Activated CD4-positive, alpha-beta T cell treated with anti-CD3 and anti-CD28 coated beads for 36 hours (primary cell): ENCODE results near the gene MAGOH. TPM values are rescaled to one million over a fixed set of nuclear protein-coding genes. Genes with fewer than 3 reads are reported as not detected.

Experiments used
- ATAC-seq: fragments of 200-7000 bp; cut with Tn5 transposase; one replicate; pipeline ENCODE4 v1.10.0; 2021; ENCODE audit warnings: mild to moderate bottlenecking, moderate library complexity
- CTCF ChIA-PET: fragments of 350-600 bp; sonication (Branson Sonifier 250); formaldehyde crosslinking; loops from one replicate; lab custom pipeline; 2021; ENCODE audit warnings: antibody characterized with exemption; lab: Charles Lee
- POLR2A ChIA-PET: fragments of 350-600 bp; sonication (Branson Sonifier 250); formaldehyde crosslinking; loops from one replicate; lab custom pipeline; 2021; ENCODE audit warnings: antibody characterized with exemption, inconsistent platforms; lab: Charles Lee
- DNase-seq: peaks from one replicate; pipeline ENCODE4 v3.0.0-alpha.2; 2020
- H3K27ac Mint-ChIP-seq: one replicate; pipeline ENCODE4 v1.8.0; 2021; ENCODE audit warnings: mixed read lengths
- H3K27me3 Mint-ChIP-seq: one replicate; pipeline ENCODE4 v1.8.0; 2021; ENCODE audit warnings: mixed read lengths
- H3K36me3 Mint-ChIP-seq: one replicate; pipeline ENCODE4 v1.8.0; 2021; ENCODE audit warnings: low read depth, mixed read lengths
- H3K4me1 Mint-ChIP-seq: one replicate; pipeline ENCODE4 v1.8.0; 2021; ENCODE audit warnings: mixed read lengths
- H3K4me3 Mint-ChIP-seq: one replicate; pipeline ENCODE4 v1.8.0; 2021; ENCODE audit warnings: mild to moderate bottlenecking, moderate library complexity, mixed read lengths
- H3K9me3 Mint-ChIP-seq: one replicate; pipeline ENCODE4 v1.8.0; 2021; ENCODE audit warnings: low read depth, mixed read lengths
- intact Hi-C, 2 experiments: fragments of 100-400 bp; cut with DNase I in 1 of 2; cut with micrococcal nuclease in 1 of 2; formaldehyde crosslinking; loops; one replicate each; pipeline versions ENCODE4 v1.14.2 to v1.15.1; 2022 to 2024; cut with DNase I, micrococcal nuclease
- total RNA-seq, 2 experiments: library from RNA; stranded (reverse); gene quantifications; one replicate each; pipeline ENCODE4 v1.2.3, GENCODE V29; 2021

The MAGOH gene
- total RNA-seq, 2 experiments from 2014 or later = 73.7 to 92.3 TPM

- H3K27me3 Mint-ChIP-seq = no peaks in the 10 kb centered on the region
- DNase-seq (no peak), ATAC-seq (no peak)
- no peak overlapping the region for H3K27ac Mint-ChIP-seq
- H3K9me3 Mint-ChIP-seq = no peaks in the 10 kb centered on the region
- H3K4me3 Mint-ChIP-seq = no peak overlapping the region
- intact Hi-C loops = no loop called here
- no peaks in the 10 kb centered on the region for H3K4me1 Mint-ChIP-seq
- POLR2A ChIA-PET = no interaction called here
- H3K36me3 Mint-ChIP-seq = peaks cover 38% of the 10 kb centered on the region
- CTCF ChIA-PET = interaction anchor here (1.1 to 3.4 kb wide), 4 partner anchors 19 to 118 kb away, joined by 3 to 63 read pairs (median 5); no protein-coding TSS in a partner anchor
Observed at GRCh38 chr1:53277326-53277725, 39.0 kb upstream of the MAGOH start.

GRCh38 chr1:53276902-53277281 lies 38.6 kb upstream of the MAGOH start:
- intact Hi-C loops = no loop called here
- H3K27me3 Mint-ChIP-seq = no peaks in the 10 kb centered on the region
- H3K9me3 Mint-ChIP-seq = no peaks in the 10 kb centered on the region
- no peaks in the 10 kb centered on the region for H3K4me1 Mint-ChIP-seq
- peaks cover 39% of the 10 kb centered on the region for H3K36me3 Mint-ChIP-seq
- ChIA-PET CTCF (interaction anchor here (1.1 to 3.4 kb wide), 2 partner anchors 46 to 118 kb away, joined by 3 to 63 read pairs; no protein-coding TSS in a partner anchor), POLR2A (no interaction called here)
- no peak for DNase-seq
- no peak for ATAC-seq
- H3K4me3 Mint-ChIP-seq = no peak overlapping the region
- no peak overlapping the region for H3K27ac Mint-ChIP-seq

- peaks cover 39% of the 10 kb centered on the region for H3K36me3 Mint-ChIP-seq
Observed at GRCh38 chr1:53276153-53276901, 38.0 kb upstream of the MAGOH start.

GRCh38 chr1:53275566-53275965 lies 37.2 kb upstream of the MAGOH start:
- POLR2A ChIA-PET = no interaction called here
- H3K9me3 Mint-ChIP-seq = no peaks in the 10 kb centered on the region
- no peak overlapping the region for H3K27ac Mint-ChIP-seq
- no peak for DNase-seq
- H3K36me3 Mint-ChIP-seq = peaks cover 35% of the 10 kb centered on the region
- H3K27me3 Mint-ChIP-seq = no peaks in the 10 kb centered on the region
- no peak for ATAC-seq
- CTCF ChIA-PET = interaction anchor here (0.9 to 1.4 kb wide), 2 partner anchors 118 to 122 kb away, joined by 3 to 6 read pairs; no protein-coding TSS in a partner anchor
- intact Hi-C loops = no loop called here
- H3K4me1 Mint-ChIP-seq = no peaks in the 10 kb centered on the region
- H3K4me3 Mint-ChIP-seq = no peak overlapping the region

More at GRCh38 chr1:53276153-53276901, 38.0 kb upstream of the MAGOH start:
- ATAC-seq (no peak), DNase-seq (no peak)
- no peaks in the 10 kb centered on the region for H3K9me3 Mint-ChIP-seq
- POLR2A ChIA-PET = no interaction called here
- H3K27ac Mint-ChIP-seq = no peak overlapping the region
- H3K27me3 Mint-ChIP-seq = no peaks in the 10 kb centered on the region
- no peak overlapping the region for H3K4me3 Mint-ChIP-seq
- CTCF ChIA-PET = interaction anchor here (0.9 to 1.4 kb wide), 2 partner anchors 117 to 121 kb away, joined by 3 to 6 read pairs; no protein-coding TSS in a partner anchor
- intact Hi-C loops = no loop called here
- H3K4me1 Mint-ChIP-seq = no peaks in the 10 kb centered on the region

GRCh38 chr1:53274541-53275185 lies 36.3 kb upstream of the MAGOH start:
- ATAC-seq (no peak), DNase-seq (no peak)
- Mint-ChIP-seq H3K9me3 (no peaks in the 10 kb centered on the region), H3K27me3 (no peaks in the 10 kb centered on the region), H3K27ac (no peak overlapping the region), H3K4me1 (no peaks in the 10 kb centered on the region), H3K4me3 (no peak overlapping the region), H3K36me3 (peaks cover 40% of the 10 kb centered on the region)
- intact Hi-C loops = no loop called here
- POLR2A ChIA-PET = interaction anchor here (0.6 kb wide), 1 partner anchor 32 kb away, joined by 3 read pairs; no protein-coding TSS in a partner anchor
- CTCF ChIA-PET = interaction anchor here (0.6 to 1.0 kb wide), 2 partner anchors 139 to 253 kb away, joined by 3 to 5 read pairs; no protein-coding TSS in a partner anchor

- ATAC-seq (no peak), DNase-seq (no peak)
- intact Hi-C loops = no loop called here
- Mint-ChIP-seq H3K4me3 (no peak overlapping the region), H3K4me1 (no peaks in the 10 kb centered on the region), H3K9me3 (no peaks in the 10 kb centered on the region), H3K27ac (no peak overlapping the region), H3K27me3 (no peaks in the 10 kb centered on the region), H3K36me3 (peaks cover 42% of the 10 kb centered on the region)
- POLR2A ChIA-PET = interaction anchor here (0.6 kb wide), 1 partner anchor 32 kb away, joined by 3 read pairs; no protein-coding TSS in a partner anchor
- CTCF ChIA-PET = interaction anchor here (0.6 to 1.7 kb wide), 3 partner anchors 119 to 254 kb away, joined by 3 to 5 read pairs (median 4); no protein-coding TSS in a partner anchor
Observed at GRCh38 chr1:53274026-53274425, 35.7 kb upstream of the MAGOH start.

- ChIA-PET POLR2A (no interaction called here), CTCF (interaction anchor here (1.0 to 1.7 kb wide), 2 partner anchors 16 to 120 kb away, joined by 3 to 4 read pairs; no protein-coding TSS in a partner anchor)
- no peak overlapping the region for H3K4me3 Mint-ChIP-seq
- H3K9me3 Mint-ChIP-seq = no peaks in the 10 kb centered on the region
- H3K27ac Mint-ChIP-seq = no peak overlapping the region
- no peaks in the 10 kb centered on the region for H3K27me3 Mint-ChIP-seq
- H3K36me3 Mint-ChIP-seq = peaks cover 47% of the 10 kb centered on the region
- DNase-seq (no peak), ATAC-seq (no peak)
- no peaks in the 10 kb centered on the region for H3K4me1 Mint-ChIP-seq
- intact Hi-C loops = no loop called here
Observed at GRCh38 chr1:53273526-53273925, 35.2 kb upstream of the MAGOH start.

GRCh38 chr1:53272349-53272748 lies 34.0 kb upstream of the MAGOH start:
- ATAC-seq (no peak), DNase-seq (no peak)
- intact Hi-C loops = no loop called here
- H3K27me3 Mint-ChIP-seq = no peaks in the 10 kb centered on the region
- no peaks in the 10 kb centered on the region for H3K9me3 Mint-ChIP-seq
- no peak overlapping the region for H3K27ac Mint-ChIP-seq
- no peaks in the 10 kb centered on the region for H3K4me1 Mint-ChIP-seq
- CTCF ChIA-PET = no interaction called here
- POLR2A ChIA-PET = no interaction called here
- peaks cover 38% of the 10 kb centered on the region for H3K36me3 Mint-ChIP-seq
- no peak overlapping the region for H3K4me3 Mint-ChIP-seq

GRCh38 chr1:53271446-53272090 lies 33.2 kb upstream of the MAGOH start:
- ChIA-PET POLR2A (no interaction called here), CTCF (interaction anchor here (0.7 kb wide), 1 partner anchor 35 kb away, joined by 3 read pairs; no protein-coding TSS in a partner anchor)
- intact Hi-C loops = no loop called here
- DNase-seq = no peak
- Mint-ChIP-seq H3K27me3 (no peaks in the 10 kb centered on the region), H3K9me3 (no peaks in the 10 kb centered on the region), H3K4me3 (no peak overlapping the region), H3K36me3 (peaks cover 39% of the 10 kb centered on the region), H3K27ac (no peak overlapping the region), H3K4me1 (no peaks in the 10 kb centered on the region)
- ATAC-seq = no peak

- ATAC-seq (no peak), DNase-seq (no peak)
- Mint-ChIP-seq H3K36me3 (peaks cover 43% of the 10 kb centered on the region), H3K27me3 (no peaks in the 10 kb centered on the region), H3K4me1 (no peaks in the 10 kb centered on the region), H3K9me3 (no peaks in the 10 kb centered on the region), H3K4me3 (no peak overlapping the region), H3K27ac (no peak overlapping the region)
- ChIA-PET CTCF (interaction anchor here (0.6 to 0.8 kb wide), 3 partner anchors 16 to 40 kb away, joined by 3 to 4 read pairs (median 3); no protein-coding TSS in a partner anchor), POLR2A (interaction anchor here (0.7 kb wide), 1 partner anchor 23 kb away, joined by 3 read pairs; no protein-coding TSS in a partner anchor)
- intact Hi-C loops = no loop called here
Observed at GRCh38 chr1:53270873-53271272, 32.6 kb upstream of the MAGOH start.

- no peak overlapping the region for H3K27ac Mint-ChIP-seq
- ChIA-PET POLR2A (interaction anchor here (0.7 kb wide), 1 partner anchor 24 kb away, joined by 3 read pairs; no protein-coding TSS in a partner anchor), CTCF (interaction anchor here (0.6 to 0.8 kb wide), 3 partner anchors 17 to 251 kb away, joined by 3 to 4 read pairs (median 3); no protein-coding TSS in a partner anchor)
- H3K9me3 Mint-ChIP-seq = no peaks in the 10 kb centered on the region
- ATAC-seq (no peak), DNase-seq (no peak)
- no peaks in the 10 kb centered on the region for H3K27me3 Mint-ChIP-seq
- peaks cover 45% of the 10 kb centered on the region for H3K36me3 Mint-ChIP-seq
- no peak overlapping the region for H3K4me3 Mint-ChIP-seq
- intact Hi-C loops = no loop called here
- H3K4me1 Mint-ChIP-seq = no peaks in the 10 kb centered on the region
Observed at GRCh38 chr1:53270107-53270506, 31.8 kb upstream of the MAGOH start.
